MM.1S (cell line): ENCODE measurements around the gene SRSF11.

ENCODE experiments used
- DNase-seq: peaks from one replicate; pipeline ENCODE4 v3.0.0-alpha.2; 2015
- H2AFZ ChIP-seq: fragments of 300-600 bp; sonication (generic); 2 replicates; pipeline ENCODE4 v1.6.0; 2016; ENCODE audit warnings: antibody characterized with exemption, low read length
- H3F3A ChIP-seq: fragments of 300-600 bp; sonication (generic); 2 replicates; pipeline ENCODE4 v1.6.1; 2016; ENCODE audit warnings: mild to moderate bottlenecking, antibody characterized with exemption, low read length, moderate library complexity, mixed read lengths; ENCODE audit not compliant: insufficient read depth
- H3K27ac ChIP-seq: fragments of 300-600 bp; sonication (generic); 2 replicates; pipeline ENCODE4 v1.5.1; 2016; ENCODE audit warnings: mild to moderate bottlenecking, low read length
- H3K27me3 ChIP-seq: fragments of 300-600 bp; sonication (generic); replicated peaks from 2 replicates; pipeline ENCODE4 v1.6.0; 2016; ENCODE audit warnings: low read length; ENCODE audit not compliant: insufficient read depth
- H3K36me3 ChIP-seq: fragments of 300-600 bp; sonication (generic); replicated peaks from 2 replicates; pipeline ENCODE4 v1.6.1; 2016; ENCODE audit warnings: mild to moderate bottlenecking, low read length, mixed read lengths; ENCODE audit not compliant: insufficient read depth
- H3K4me1 ChIP-seq: fragments of 300-600 bp; sonication (generic); 2 replicates; pipeline ENCODE4 v1.6.1; 2016; ENCODE audit warnings: low read length, mixed read lengths
- H3K4me2 ChIP-seq: fragments of 300-600 bp; sonication (generic); 2 replicates; pipeline ENCODE4 v1.6.0; 2016; ENCODE audit warnings: low read depth, low read length
- H3K4me3 ChIP-seq: fragments of 300-600 bp; sonication (generic); 2 replicates; pipeline ENCODE4 v1.5.1; 2016; ENCODE audit warnings: low read length, mixed read lengths
- H3K79me2 ChIP-seq: fragments of 300-600 bp; sonication (generic); 2 replicates; pipeline ENCODE4 v1.6.1; 2016; ENCODE audit warnings: mixed run types, low read length, mixed read lengths
- H3K9ac ChIP-seq: fragments of 300-600 bp; sonication (generic); 2 replicates; pipeline ENCODE4 v1.6.1; 2016; ENCODE audit warnings: low read length, mixed read lengths
- H3K9me2 ChIP-seq: fragments of 300-600 bp; sonication (generic); replicated peaks from 2 replicates; pipeline ENCODE4 v1.6.1; 2016; ENCODE audit warnings: mild to moderate bottlenecking, low read length, mixed read lengths; ENCODE audit not compliant: insufficient read depth
- H3K9me3 ChIP-seq: fragments of 300-600 bp; sonication (generic); replicated peaks from 2 replicates; pipeline ENCODE4 v1.6.1; 2016; ENCODE audit warnings: mild to moderate bottlenecking, low read length, mixed read lengths; ENCODE audit not compliant: insufficient read depth
- H4K20me1 ChIP-seq: fragments of 300-600 bp; sonication (generic); 2 replicates; pipeline ENCODE4 v1.6.1; 2016; ENCODE audit warnings: mild to moderate bottlenecking, low read length, moderate library complexity, mixed read lengths; ENCODE audit not compliant: insufficient read depth
- CTCF ChIP-seq: fragments of 300-600 bp; sonication (generic); IDR thresholded peaks from 2 replicates; pipeline ENCODE4 v1.5.1; 2016; ENCODE audit warnings: antibody characterized with exemption, low read length, mixed read lengths
- EZH2 ChIP-seq: fragments of 300-600 bp; sonication (generic); optimal IDR thresholded peaks from 2 replicates; pipeline ENCODE3; 2017; ENCODE audit warnings: low read depth, mild to moderate bottlenecking, antibody characterized with exemption, low read length, mixed read lengths
- EZH2phosphoT487 ChIP-seq: fragments of 300-600 bp; sonication (generic); IDR thresholded peaks from 2 replicates; pipeline ENCODE4 v1.6.1; 2018; ENCODE audit warnings: antibody characterized with exemption, low read length

SRSF11 gene

GRCh38 chr1:70248729-70249128, 27.5 kb downstream of the SRSF11 start:
- H3K27ac ChIP-seq = peak overlapping the region; percentile 64; the same call in 1 of the 2 replicates
- H3K9ac ChIP-seq = no peak overlapping the region
- H3K9me3 ChIP-seq = no peaks in the 10 kb centered on the region
- peaks cover 28% of the 10 kb centered on the region; the same call in 1 of the 2 replicates for H3K36me3 ChIP-seq
- no peaks in the 10 kb centered on the region for H4K20me1 ChIP-seq
- no peaks in the 10 kb centered on the region for H3K9me2 ChIP-seq
- TF ChIP-seq CTCF (no peak), EZH2 (no peak), EZH2phosphoT487 (no peak)
- H3K4me1 ChIP-seq = peaks cover 36% of the 10 kb centered on the region
- H3K4me2 ChIP-seq = peak overlapping the region; percentile 62; the same call in 1 of the 2 replicates
- peak; percentile 14 for DNase-seq
- 0 out of 2 replicates have a peak overlapping the region, but pooled peaks have one; percentile 24 for H3K4me3 ChIP-seq
- H3K27me3 ChIP-seq = no peaks in the 10 kb centered on the region
- H3K79me2 ChIP-seq = peaks cover 31% of the 10 kb centered on the region
- peaks cover 37% of the 10 kb centered on the region for H3F3A ChIP-seq
- H2AFZ ChIP-seq = no peak overlapping the region

- Histone ChIP-seq H4K20me1 (no peaks in the 10 kb centered on the region), H3K9me2 (no peaks in the 10 kb centered on the region), H3K9ac (no peak overlapping the region), H3K36me3 (no peaks in the 10 kb centered on the region), H3K27me3 (no peaks in the 10 kb centered on the region), H3K79me2 (no peaks in the 10 kb centered on the region), H3K9me3 (no peaks in the 10 kb centered on the region), H3K27ac (no peak overlapping the region), H3K4me1 (no peaks in the 10 kb centered on the region), H3K4me3 (no peak overlapping the region), H3K4me2 (no peak overlapping the region), H3F3A (peaks cover 7% of the 10 kb centered on the region), H2AFZ (no peak overlapping the region)
- no peak for DNase-seq
- TF ChIP-seq CTCF (no peak), EZH2 (no peak), EZH2phosphoT487 (no peak)
Measured at GRCh38 chr1:70256664-70257063, 35.5 kb downstream of the SRSF11 start.

GRCh38 chr1:70264839-70265238, 43.7 kb downstream of the SRSF11 start:
- Histone ChIP-seq H3K4me2 (no peak overlapping the region), H3F3A (no peaks in the 10 kb centered on the region), H4K20me1 (no peaks in the 10 kb centered on the region), H2AFZ (no peak overlapping the region), H3K36me3 (no peaks in the 10 kb centered on the region; the same call in 1 of the 2 replicates), H3K9me2 (no peaks in the 10 kb centered on the region), H3K27ac (no peak overlapping the region), H3K27me3 (no peaks in the 10 kb centered on the region), H3K9ac (no peak overlapping the region), H3K4me3 (no peak overlapping the region), H3K9me3 (no peaks in the 10 kb centered on the region), H3K4me1 (no peaks in the 10 kb centered on the region), H3K79me2 (no peaks in the 10 kb centered on the region)
- DNase-seq = no peak
- no peak for TF ChIP-seq EZH2
- no peak for TF ChIP-seq EZH2phosphoT487
- no peak for TF ChIP-seq CTCF
